Adrenal gland (tissue), 12 donors: ENCODE results near the gene ERG28. TPM values are rescaled to one million over a fixed set of nuclear protein-coding genes. Genes with fewer than 3 reads are reported as not detected.

Experiments
- DNase-seq, 7 donors: peaks; one replicate each; pipeline ENCODE4 v3.0.0-alpha.2; 2019 to 2020
- H3K27ac ChIP-seq, 5 donors: fragments of 200-600 bp; sonication (generic) in 4 of 5; 1 replicate in 3 of 5; 2 replicates in 2 of 5; pipeline versions ENCODE4 v1.5.1 to v1.8.0; 2016 to 2020; ENCODE audit warnings: mild to moderate bottlenecking in 1 of 5
- H3K27me3 ChIP-seq: fragments of 200-600 bp; 2 replicates; pipeline ENCODE4 v1.8.0; 2021
- H3K36me3 ChIP-seq, 2 donors: fragments of 200-600 bp; replicated peaks in 1 of 2; 1 replicate in 1 of 2; 2 replicates in 1 of 2; pipeline versions ENCODE4 v1.5.1 to v1.8.0; 2018 to 2022
- H3K4me1 ChIP-seq, 2 donors: fragments of 200-600 bp; replicated peaks in 1 of 2; 1 replicate in 1 of 2; 2 replicates in 1 of 2; pipeline versions ENCODE4 v1.5.1 to v1.8.0; 2018 to 2021
- H3K4me3 ChIP-seq, 4 donors: fragments of 200-600 bp; sonication (generic) in 3 of 4; one replicate each; pipeline ENCODE4 v1.5.1; 2016 to 2018
- H3K9me3 ChIP-seq, 3 donors: fragments of 200-600 bp; sonication (generic) in 1 of 3; replicated peaks in 1 of 3; 1 replicate in 2 of 3; 2 replicates in 1 of 3; pipeline versions ENCODE4 v1.5.1 to v1.8.0; 2016 to 2021
- POLR2A ChIP-seq, 2 donors: fragments of 450-650 bp; IDR thresholded peaks; one replicate each; pipeline ENCODE4 v1.6.1; 2017; ENCODE audit warnings: antibody characterized with exemption in 2 of 2, mild to moderate bottlenecking in 2 of 2, moderate library complexity in 1 of 2
- WGBS, 4 donors: extraction: QIAGEN DNeasy Blood & Tissue Kit in 2 of 4; methylation state at CpG; one replicate each; pipeline versions ENCODE4 v1.1.5 to v1.1.7; 2013 to 2017; 5-methylcytosine and 5-hydroxymethylcytosine counted together
- intact Hi-C, 2 donors: fragments of 100-400 bp; cut with DNase I; formaldehyde crosslinking; loops; one replicate each; pipeline versions ENCODE4 v1.14.1 to v1.15.0; 2022 to 2023
- polyA plus RNA-seq, 3 donors: library from polyadenylated mRNA; stranded (reverse); fragments of 200-250 nt in 2 of 3; fragments of 350-450 nt in 1 of 3; fragmentation: Illumina TruSeq in 1 of 3; extraction: RNeasy Lipid Tissue Mini Kit (QIAGEN cat#74804) in 1 of 3; gene quantifications; one replicate each; pipeline ENCODE4 v1.2.3, GENCODE V29; 2013 to 2014
- total RNA-seq, 9 donors: library from RNA; depleted of rRNA in 4 of 9; stranded (reverse); fragments of >200 nt in 4 of 9; fragments of 120-200 nt in 1 of 9; fragmentation: NEBNext Ultra II Directional in 1 of 9; extraction: Animal tissue kit (Norgen Biotek cat#: 25700) in 1 of 9; gene quantifications; one replicate each; pipeline versions ENCODE4 v1.1.0 to v1.2.4, GENCODE V29; 2013 to 2023
- TF ChIP-seq, protein P1 (sequence below), 6 experiments: fragments of 450-650 bp in 4 of 6; fragments of 200-600 bp in 2 of 6; sonication (generic) in 1 of 6; IDR thresholded peaks; 1 replicate in 5 of 6; 2 replicates in 1 of 6; pipeline versions ENCODE4 v1.5.1 to v1.8.0; 2016 to 2021; ENCODE audit warnings: antibody characterized with exemption in 6 of 6, mild to moderate bottlenecking in 2 of 6, moderate library complexity in 1 of 6
- donor health status: healthy with polysubstance abuse.
- donor health status: Bipolar disorder and iron deficiency.
- donor health status: DM: yes; HTN: yes; CAD: no.
- donor health status: DM: no; HTN: no; CAD: no.
- donor health status: DM: no; HTN: no; CAD: no.
- donor health status: DM: yes; HTN: yes; CAD: no.

Gene ERG28
- total and polyA plus RNA-seq, 12 donors: 12.1 to 106 (median 29.7) TPM

DNA sequence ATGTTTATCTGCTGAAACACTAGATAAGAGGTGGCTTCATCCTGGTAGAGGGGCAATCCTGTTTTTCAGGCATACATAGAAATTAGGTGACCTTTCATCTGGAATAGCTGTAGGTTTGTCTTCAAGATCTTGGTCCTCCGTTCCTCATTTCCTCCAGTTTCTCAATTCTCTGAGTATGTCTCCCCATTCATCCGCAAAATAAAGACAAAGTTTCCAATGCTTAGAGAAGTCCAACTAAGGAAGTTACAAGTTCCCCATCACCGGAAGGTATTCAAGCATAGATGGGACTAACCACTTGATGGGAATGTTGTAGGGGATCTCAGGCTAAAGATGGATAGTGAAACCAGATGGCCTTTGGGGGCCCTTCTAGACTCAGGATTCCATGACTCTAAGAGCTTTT is 34.3 kb downstream of the ERG28 start:
- WGBS, 4 donors: 76 to 87% (median 83%) methylated on average over 3 of the region's 3 CpGs
- DNase-seq: no peak

GRCh38 chr14:75625034-75625433 is 35.6 kb downstream of the ERG28 start:
- Histone ChIP-seq H3K27ac (peak overlapping the region in 1 of 5 donors; percentile 14), H3K9me3 (no peaks in the 10 kb centered on the region), H3K4me1 (peaks cover 8 to 13% of the 10 kb centered on the region in 2 donors), H3K36me3 (no peaks in the 10 kb centered on the region), H3K4me3 (no peak overlapping the region), H3K27me3 (no peaks in the 10 kb centered on the region)
- DNase-seq: no peak
- TF ChIP-seq POLR2A (IDR thresholded peaks at IDR 0.05): no peak
- TF ChIP-seq, protein P1, sequence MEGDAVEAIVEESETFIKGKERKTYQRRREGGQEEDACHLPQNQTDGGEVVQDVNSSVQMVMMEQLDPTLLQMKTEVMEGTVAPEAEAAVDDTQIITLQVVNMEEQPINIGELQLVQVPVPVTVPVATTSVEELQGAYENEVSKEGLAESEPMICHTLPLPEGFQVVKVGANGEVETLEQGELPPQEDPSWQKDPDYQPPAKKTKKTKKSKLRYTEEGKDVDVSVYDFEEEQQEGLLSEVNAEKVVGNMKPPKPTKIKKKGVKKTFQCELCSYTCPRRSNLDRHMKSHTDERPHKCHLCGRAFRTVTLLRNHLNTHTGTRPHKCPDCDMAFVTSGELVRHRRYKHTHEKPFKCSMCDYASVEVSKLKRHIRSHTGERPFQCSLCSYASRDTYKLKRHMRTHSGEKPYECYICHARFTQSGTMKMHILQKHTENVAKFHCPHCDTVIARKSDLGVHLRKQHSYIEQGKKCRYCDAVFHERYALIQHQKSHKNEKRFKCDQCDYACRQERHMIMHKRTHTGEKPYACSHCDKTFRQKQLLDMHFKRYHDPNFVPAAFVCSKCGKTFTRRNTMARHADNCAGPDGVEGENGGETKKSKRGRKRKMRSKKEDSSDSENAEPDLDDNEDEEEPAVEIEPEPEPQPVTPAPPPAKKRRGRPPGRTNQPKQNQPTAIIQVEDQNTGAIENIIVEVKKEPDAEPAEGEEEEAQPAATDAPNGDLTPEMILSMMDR (IDR thresholded peaks at IDR 0.05): no peak
- intact Hi-C loops: no loop called here
- 78 to 95% (median 88%) methylated on average over 3 of the region's 3 CpGs for WGBS, 4 donors

More for the DNA sequence above, 34.3 kb downstream of the ERG28 start:
- intact Hi-C loops: no loop called here
- H3K27me3 ChIP-seq: no peaks in the 10 kb centered on the region
- no peaks in the 10 kb centered on the region for H3K36me3 ChIP-seq
- H3K4me3 ChIP-seq: no peak overlapping the region
- TF ChIP-seq, protein P1 (IDR thresholded peaks at IDR 0.05): no peak
- TF ChIP-seq POLR2A (IDR thresholded peaks at IDR 0.05): no peak
- no peaks in the 10 kb centered on the region for H3K9me3 ChIP-seq
- H3K27ac ChIP-seq: peak overlapping the region in 3 of 5 donors; percentile 18 to 39 (median 24)
- H3K4me1 ChIP-seq: peaks cover 0 to 4% of the 10 kb centered on the region in 2 donors

DNA sequence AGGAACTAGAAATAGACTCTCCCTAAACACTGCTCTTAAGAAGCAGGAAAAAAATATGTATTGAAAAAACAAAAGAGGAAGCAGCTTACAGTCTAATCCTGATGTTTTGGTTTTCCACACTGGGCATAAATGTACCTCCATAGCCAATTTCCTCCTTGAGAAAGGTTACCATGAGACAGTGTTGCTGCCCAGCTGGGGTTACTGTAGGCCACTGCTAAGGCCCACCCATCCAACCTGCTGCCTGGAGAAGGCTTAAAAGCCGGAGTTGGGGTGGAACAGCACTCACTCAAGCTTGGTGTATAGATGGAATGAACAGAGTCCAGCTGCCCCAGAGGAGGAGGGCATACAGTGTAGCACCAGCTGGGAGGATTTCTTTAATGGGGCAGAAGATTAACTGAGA is 41.1 kb downstream of the ERG28 start:
- DNase-seq: peak in 1 of 7 donors; percentile 34
- no peaks in the 10 kb centered on the region for H3K36me3 ChIP-seq
- H3K27ac ChIP-seq: peak overlapping the region in 4 of 5 donors; percentile 31 to 79 (median 56)
- peaks cover 14 to 23% of the 10 kb centered on the region in 2 donors for H3K4me1 ChIP-seq
- TF ChIP-seq, protein P1 (IDR thresholded peaks at IDR 0.05): no peak
- TF ChIP-seq POLR2A (IDR thresholded peaks at IDR 0.05): no peak
- H3K4me3 ChIP-seq: no peak overlapping the region
- no peaks in the 10 kb centered on the region for H3K27me3 ChIP-seq
- no peaks in the 10 kb centered on the region for H3K9me3 ChIP-seq
- intact Hi-C loops: no loop called here
- 77 to 100% (median 79%) methylated on average over 1 of the region's 1 CpG for WGBS, 4 donors

- Histone ChIP-seq H3K36me3 (no peaks in the 10 kb centered on the region), H3K27ac (peak overlapping the region; percentile 10 to 70 (median 46)), H3K27me3 (no peaks in the 10 kb centered on the region), H3K4me3 (no peak overlapping the region), H3K4me1 (peaks cover 24 to 42% of the 10 kb centered on the region in 2 donors), H3K9me3 (no peaks in the 10 kb centered on the region)
- 58 to 70% (median 65%) methylated on average over 4 of the region's 4 CpGs for WGBS, 4 donors
- intact Hi-C loops: no loop called here
- no peak for TF ChIP-seq POLR2A (IDR thresholded peaks at IDR 0.05)
- TF ChIP-seq, protein P1 (IDR thresholded peaks at IDR 0.05): no peak
- peak in 4 of 7 donors; percentile 30 to 55 (median 44) for DNase-seq
Measured at GRCh38 chr14:75615200-75615599, 45.5 kb downstream of the ERG28 start.
